GM18868 (cell line): Measurements from ENCODE around the gene ZBTB5.
"Not testable (repeated sequence)": the region's sequence is repeated elsewhere in the genome, so short reads cannot be mapped to it uniquely, and the experiment has no call there.

Experiments
- ATAC-seq: cut with Tn5 transposase; IDR thresholded peaks from one replicate; pipeline ENCODE4 v1.9.1; 2021; ENCODE audit warnings: mild to moderate bottlenecking, moderate library complexity; ENCODE audit not compliant: unreplicated experiment

The ZBTB5 gene

GRCh38 chr9:37465249-37466036 lies at the start of gene ZBTB5:
ZBTB5 (minus strand) TSS chr9:37465450; CDS start chr9:37442551, 22,899 bp downstream.
- ATAC-seq: peak; percentile 80

- ATAC-seq: no peak
Observed at GRCh38 chr9:37514999-37515398, 49.7 kb upstream of the ZBTB5 start.

- not testable (repeated sequence) for ATAC-seq
Observed at GRCh38 chr9:37514415-37514814, 49.2 kb upstream of the ZBTB5 start.

- ATAC-seq: no peak
Observed at GRCh38 chr9:37512437-37512836, 47.2 kb upstream of the ZBTB5 start.

- peak; percentile 67 for ATAC-seq
Observed at GRCh38 chr9:37511016-37512010, 46.1 kb upstream of the ZBTB5 start.

- not testable (repeated sequence) for ATAC-seq
Observed at GRCh38 chr9:37510053-37510452, 44.8 kb upstream of the ZBTB5 start.

GRCh38 chr9:37509536-37509935 lies 44.3 kb upstream of the ZBTB5 start:
- no peak for ATAC-seq

GRCh38 chr9:37508834-37509206 lies 43.6 kb upstream of the ZBTB5 start:
- no peak for ATAC-seq

GRCh38 chr9:37508135-37508833 lies 43.0 kb upstream of the ZBTB5 start:
- ATAC-seq: no peak

- no peak for ATAC-seq
Observed at GRCh38 chr9:37507566-37508134, 42.4 kb upstream of the ZBTB5 start.

- no peak for ATAC-seq
Observed at GRCh38 chr9:37504605-37505004, 39.4 kb upstream of the ZBTB5 start.

- ATAC-seq: no peak
Observed at GRCh38 chr9:37503736-37504135, 38.5 kb upstream of the ZBTB5 start.

GRCh38 chr9:37501957-37502596 lies 36.8 kb upstream of the ZBTB5 start:
- ATAC-seq: no peak

- no peak for ATAC-seq
Observed at GRCh38 chr9:37499297-37499696, 34.0 kb upstream of the ZBTB5 start.

- no peak for ATAC-seq
Observed at GRCh38 chr9:37498457-37498856, 33.2 kb upstream of the ZBTB5 start.

- no peak for ATAC-seq
Observed at GRCh38 chr9:37497320-37497719, 32.1 kb upstream of the ZBTB5 start.

GRCh38 chr9:37496020-37496419 lies 30.8 kb upstream of the ZBTB5 start:
- no peak for ATAC-seq

GRCh38 chr9:37495571-37495970 lies 30.3 kb upstream of the ZBTB5 start:
- ATAC-seq: no peak

GRCh38 chr9:37491939-37492338 lies 26.7 kb upstream of the ZBTB5 start:
- ATAC-seq: no peak
